ENCODE results near the gene TSHZ2.
A peak's percentile ranks its signal among the peaks of the same experiment; 100 is the strongest.

Gene TSHZ2

GRCh38 chr20:53216478-53216855 lies 244.3 kb downstream of the TSHZ2 start:
- no peak for DNase-seq

DNA sequence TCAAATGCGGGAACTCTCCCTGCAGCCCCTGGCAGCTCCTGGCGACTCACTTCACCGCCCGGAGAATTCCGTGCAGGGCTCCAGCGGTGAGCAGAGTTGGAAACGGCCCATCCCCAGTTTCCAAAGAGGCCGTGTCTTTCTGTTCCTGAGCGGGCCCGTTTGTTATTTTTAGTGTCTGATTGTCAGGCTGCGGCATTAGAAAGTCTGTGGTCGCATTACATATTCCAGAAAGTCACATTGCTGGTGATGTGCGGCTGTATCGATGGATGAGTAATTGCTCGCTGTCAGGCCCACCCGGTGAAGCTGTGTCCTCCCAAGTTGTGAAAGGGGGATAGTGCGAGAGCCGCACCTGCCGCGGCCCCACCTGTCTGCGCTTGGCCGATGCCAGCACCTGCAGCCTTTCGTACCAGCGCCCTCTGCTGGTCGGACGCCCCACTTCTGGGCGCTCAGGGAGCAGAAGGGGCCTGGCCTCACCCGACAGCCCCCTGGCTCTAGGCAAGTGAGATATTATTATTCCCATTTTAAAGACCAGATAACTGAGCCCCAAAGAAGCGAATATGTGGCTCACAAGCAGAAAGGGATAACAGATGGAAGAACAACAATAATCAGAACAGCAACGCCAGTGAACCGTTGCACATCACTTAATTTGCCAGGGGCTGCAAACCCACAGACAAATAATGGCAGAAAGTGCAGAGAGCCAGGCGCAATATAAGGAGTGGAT lies 244.9 kb downstream of the TSHZ2 start:
- peak; percentile 70 for DNase-seq

- no peak for DNase-seq
Measured at GRCh38 chr20:53220482-53221307, 248.5 kb downstream of the TSHZ2 start.

DNA sequence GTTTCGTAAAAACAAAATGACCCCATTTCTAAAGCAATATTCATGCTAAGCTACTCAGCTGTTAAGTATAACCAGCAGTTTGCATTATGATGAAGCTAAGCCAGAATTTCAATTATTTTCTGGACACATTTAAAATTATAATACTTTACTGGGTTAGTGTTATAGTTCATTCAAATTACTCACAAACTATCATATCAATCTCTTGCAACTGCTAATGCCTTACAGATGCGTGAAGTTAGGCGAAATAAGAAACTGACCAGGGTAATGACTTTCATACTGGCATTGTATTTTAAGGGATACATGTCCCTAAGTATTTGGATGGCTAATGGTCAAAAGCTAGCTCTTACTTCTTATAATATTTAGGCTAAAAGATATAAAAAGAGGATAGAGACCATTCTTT lies 249.6 kb downstream of the TSHZ2 start:
- no peak for DNase-seq

DNA sequence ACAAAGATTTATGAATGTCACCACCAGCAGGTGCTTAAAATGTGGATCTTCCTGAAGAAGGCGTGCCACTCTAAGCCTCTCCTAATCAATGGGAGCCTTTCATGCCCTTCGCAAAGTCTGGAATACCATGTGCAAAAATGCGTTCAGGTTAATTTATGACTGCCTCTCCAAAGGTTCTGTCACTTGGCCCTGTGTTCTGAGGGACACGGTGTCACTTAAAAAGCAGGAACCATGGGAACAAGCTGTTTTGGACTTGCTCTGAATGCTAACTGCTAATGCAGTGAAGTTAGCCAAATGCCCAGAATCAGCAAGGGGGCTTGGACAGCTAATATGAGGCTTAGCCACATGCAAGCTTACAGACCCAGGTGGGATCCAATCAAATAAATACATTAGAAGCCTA lies 250.3 kb downstream of the TSHZ2 start:
- DNase-seq = no peak

DNA sequence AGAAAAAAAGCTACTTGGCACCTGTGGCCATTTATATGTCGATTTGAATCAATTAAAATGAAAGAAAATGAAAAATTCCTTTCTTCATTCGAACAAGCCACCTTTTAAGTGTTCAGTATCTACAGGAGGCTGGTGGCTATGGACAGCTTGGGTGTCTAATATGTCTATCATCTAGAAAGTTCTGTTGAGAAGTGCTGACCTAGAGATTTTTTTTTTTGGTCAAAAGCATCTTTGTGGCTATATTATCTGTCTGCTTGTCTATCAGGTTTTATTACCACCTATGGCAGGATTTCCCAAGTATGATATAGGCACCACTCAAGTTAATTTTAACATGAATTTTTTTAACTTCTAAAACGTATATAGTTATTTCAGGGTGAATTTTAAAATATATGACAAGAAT lies 250.8 kb downstream of the TSHZ2 start:
- DNase-seq = no peak

DNA sequence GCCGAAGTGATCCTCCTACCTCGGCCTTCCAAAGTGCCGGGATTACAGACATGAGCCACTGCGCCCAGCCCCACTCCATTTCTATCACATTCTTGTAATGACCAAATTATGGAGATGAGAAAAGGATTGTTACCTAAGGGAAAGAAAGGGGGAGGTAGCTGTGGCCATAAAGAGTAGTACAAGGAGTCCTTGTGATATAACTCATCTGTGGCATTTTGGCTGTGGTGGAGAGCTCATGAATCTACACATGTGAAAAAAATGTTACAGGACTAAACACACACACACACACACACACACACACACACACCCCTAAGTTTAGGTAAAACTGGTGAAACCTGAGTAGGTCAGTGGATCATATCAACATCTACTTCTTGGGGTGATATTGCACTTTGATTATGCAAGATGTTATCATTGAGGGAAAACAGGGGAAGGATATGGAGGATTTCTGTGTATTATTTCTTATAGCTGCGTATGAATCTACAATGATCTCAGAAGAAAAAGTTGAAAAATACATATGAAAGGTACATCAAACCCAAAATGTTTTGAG lies 251.5 kb downstream of the TSHZ2 start:
- no peak for DNase-seq

DNA sequence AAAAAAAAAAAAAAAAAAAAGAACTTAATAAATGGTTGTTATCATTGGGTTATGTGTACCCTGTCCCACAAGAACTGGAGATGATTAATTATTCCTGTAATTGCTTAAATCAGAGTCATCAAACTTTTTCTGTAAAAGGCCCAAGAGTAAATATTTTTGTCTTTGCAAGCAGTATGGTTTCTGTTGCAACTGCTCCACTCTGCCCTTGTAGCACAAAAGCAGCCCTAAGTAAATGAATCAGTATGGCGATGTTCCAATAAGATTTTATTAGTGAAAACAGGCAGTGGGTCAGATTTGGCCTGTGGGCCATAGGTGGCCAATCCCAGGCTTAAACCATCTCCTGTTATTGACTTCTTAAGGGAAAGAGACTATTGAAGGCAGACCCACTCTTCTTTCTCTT lies 252.7 kb downstream of the TSHZ2 start:
- DNase-seq = no peak

DNA sequence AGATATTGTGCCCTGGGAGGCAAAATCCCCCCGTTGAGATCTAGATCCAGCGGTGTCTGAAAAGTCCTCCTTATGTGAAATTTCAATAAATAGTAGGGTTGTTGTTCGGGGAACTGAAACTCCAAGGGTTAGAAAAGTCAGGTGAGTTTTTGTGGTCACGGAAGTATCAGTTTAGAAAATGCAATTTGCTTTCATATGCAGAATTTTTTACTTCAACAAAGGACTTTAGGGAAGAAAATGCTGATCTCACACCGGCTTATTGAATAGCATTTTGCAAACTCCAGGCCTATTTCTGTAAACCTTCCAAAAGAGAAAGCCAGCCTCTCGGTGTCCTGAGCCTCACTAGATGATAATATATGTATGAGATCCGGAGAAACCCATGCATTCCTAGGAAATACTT lies 254.7 kb downstream of the TSHZ2 start:
- no peak for DNase-seq

- DNase-seq = no peak
Measured at GRCh38 chr20:53227523-53227922, 255.4 kb downstream of the TSHZ2 start.

- DNase-seq = no peak
Measured at GRCh38 chr20:53231061-53231460, 258.9 kb downstream of the TSHZ2 start.

GRCh38 chr20:53237461-53237860 lies 265.3 kb downstream of the TSHZ2 start:
- DNase-seq = no peak

DNA sequence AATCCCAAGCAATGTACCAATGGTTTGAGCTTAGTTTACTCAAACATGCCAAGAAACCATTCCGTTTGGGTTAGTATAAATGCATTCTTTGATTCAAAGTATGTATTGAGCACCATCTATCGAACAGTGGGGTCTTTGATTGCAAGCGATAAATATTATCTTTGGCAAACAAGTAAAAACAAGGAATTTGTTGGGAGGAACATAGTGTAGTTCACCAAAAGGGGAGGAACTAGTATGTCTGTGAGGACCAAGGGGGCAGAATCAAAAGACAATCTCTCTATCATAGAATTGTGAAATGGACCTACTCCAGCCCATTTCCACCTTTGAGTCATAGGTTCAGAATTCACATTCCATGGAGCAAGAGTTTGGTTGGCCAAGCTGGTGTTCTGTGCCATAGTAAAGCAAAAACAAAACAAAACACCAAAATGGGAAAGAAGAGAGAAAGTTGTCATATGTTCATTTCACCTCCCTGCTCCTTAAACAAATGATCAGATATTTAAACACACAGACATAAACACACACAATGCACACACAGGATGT lies 266.0 kb downstream of the TSHZ2 start:
- DNase-seq = no peak

DNA sequence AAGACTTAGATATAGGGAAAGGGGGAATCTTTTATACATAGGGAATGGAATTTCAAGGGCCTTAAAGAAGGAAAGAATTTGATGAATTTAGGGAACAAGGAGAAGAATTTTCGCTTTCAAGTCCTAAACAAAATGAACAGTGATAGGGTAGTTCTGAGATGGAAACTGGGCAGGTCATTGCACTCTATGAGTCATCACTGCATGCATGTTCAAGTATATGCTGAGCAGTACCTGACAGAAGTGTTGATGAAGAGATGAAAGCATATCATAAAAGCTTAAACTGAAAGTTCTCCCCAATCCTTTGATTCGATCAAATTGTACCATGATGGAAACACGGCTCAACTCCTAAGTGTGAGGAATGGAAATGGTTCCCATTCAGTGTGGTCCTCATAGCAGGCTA lies 271.0 kb downstream of the TSHZ2 start:
- DNase-seq = no peak

GRCh38 chr20:53244711-53245110 lies 272.6 kb downstream of the TSHZ2 start:
- DNase-seq = no peak

DNA sequence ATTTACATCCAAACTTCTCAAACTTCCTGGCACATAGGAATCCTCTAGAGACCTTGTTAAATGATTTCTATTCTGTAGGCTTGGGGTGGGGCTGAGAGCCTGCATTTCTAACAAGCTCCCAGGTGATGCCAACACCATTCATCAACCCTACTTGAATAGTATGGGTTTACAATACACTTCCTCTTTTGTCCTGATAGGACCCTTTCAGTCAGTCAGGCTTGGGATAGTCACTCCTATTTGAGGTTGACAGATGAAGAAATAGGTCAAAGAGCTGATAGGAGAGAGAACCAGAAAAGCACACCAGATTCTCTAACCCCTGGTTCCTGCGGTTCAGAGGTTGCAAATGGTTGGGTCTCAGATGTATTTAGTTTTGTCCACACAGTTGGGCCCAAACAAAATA lies 273.4 kb downstream of the TSHZ2 start:
- DNase-seq = no peak

GRCh38 chr20:53247468-53248103 lies 275.4 kb downstream of the TSHZ2 start:
- DNase-seq = no peak

GRCh38 chr20:53250456-53250855 lies 278.3 kb downstream of the TSHZ2 start:
- DNase-seq = no peak

DNA sequence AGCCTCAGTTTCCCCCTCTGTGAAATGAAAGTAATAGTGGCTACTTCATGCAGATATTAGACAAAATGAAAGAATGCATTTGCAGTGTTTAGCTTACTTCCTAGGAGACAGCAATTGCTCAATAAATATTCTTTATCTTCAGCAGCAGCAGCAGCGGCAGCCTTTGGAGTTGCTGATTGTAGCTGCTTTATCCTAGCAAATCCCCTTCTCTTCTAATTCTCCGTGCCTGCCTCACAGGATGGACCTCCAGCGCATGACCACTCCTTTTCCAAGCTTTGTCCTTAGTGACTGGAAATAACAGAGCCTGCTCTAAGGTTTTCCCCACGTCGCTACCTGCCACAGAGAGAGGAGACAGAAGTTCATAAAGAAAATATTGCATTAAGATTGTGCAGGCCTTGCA lies 279.8 kb downstream of the TSHZ2 start:
- no peak for DNase-seq

GRCh38 chr20:53253668-53254067 lies 281.5 kb downstream of the TSHZ2 start:
- no peak for DNase-seq

DNA sequence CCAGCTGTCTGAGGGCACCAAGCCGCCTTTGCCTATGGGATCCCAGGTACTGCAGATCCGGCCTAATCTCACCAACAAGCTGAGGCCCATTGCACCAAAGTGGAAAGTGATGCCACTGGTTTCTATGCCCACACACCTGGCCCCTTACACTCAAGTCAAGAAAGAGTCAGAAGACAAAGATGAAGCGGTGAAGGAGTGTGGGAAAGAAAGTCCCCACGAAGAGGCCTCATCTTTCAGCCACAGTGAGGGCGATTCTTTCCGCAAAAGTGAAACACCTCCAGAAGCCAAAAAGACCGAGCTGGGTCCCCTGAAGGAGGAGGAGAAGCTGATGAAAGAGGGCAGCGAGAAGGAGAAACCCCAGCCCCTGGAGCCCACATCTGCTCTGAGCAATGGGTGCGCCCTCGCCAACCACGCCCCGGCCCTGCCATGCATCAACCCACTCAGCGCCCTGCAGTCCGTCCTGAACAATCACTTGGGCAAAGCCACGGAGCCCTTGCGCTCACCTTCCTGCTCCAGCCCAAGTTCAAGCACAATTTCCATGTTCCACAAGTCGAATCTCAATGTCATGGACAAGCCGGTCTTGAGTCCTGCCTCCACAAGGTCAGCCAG lies 283.0 kb downstream of the TSHZ2 start:
- DNase-seq = no peak

GRCh38 chr20:53258741-53259140 lies 286.6 kb downstream of the TSHZ2 start:
- DNase-seq = no peak

DNA sequence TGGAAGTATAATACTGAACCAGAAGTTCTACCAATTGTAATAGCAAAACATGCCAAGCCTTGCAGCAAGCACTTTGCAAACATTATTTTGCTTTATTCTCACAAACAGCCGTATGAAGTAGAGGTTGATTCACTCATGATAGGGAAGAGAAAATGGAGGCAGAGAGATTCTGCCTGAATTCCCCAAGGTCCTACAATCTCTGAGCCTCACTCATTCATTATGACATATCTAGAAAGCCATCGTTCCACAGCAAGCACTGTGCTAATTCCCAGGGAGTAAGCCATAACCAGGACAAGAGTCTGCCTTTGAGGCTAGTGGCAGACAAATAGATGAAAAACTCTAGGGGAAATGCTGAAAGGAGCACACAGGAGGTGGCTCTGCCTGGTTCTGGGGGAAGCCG lies 288.0 kb downstream of the TSHZ2 start:
- no peak for DNase-seq

Data from SHP77 treated with DMSO at 0.1 percent for 48 hours (cell line).